Astrocyte of the hippocampus (primary cell): Measurements from ENCODE around the gene BTBD6.

Source experiments
- DNase-seq: peaks from one replicate; pipeline ENCODE4 v3.0.0; 2011; ENCODE audit warnings: low read depth, low spot score

Gene BTBD6

DNA sequence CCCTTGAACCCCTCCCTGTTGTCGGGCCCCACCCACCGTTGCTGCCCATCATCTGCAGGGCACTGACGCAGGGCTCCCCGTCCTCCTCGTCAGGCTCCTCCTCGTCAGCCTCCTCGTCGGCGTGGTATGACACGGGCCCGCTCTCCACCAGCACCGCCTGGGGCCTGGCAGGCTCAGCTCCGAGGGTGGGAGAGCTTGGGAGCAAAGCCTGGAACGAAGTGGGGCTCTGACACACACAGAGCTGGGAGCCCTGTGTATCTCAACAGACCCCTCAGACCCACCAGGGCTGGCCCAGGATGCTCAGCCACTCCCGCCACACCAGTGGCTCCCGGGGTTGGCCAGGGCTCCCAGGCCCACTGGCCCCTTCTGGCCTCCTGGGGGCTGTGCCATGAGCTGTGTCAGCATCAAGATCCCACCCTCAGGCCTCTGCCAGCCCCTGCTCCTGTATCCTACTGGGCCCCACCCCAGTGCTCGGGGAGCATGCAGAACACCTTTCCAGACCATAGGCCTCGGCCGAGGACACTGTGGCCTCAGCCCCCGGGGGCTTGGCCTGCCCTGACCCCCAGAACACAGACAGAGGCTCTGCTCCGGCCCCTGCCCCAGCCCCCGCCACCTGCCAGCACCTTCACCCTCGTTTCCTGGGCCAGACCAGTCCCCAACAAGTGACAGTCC, 37.1 kb upstream of the BTBD6 start:
- DNase-seq, result no peak

DNA sequence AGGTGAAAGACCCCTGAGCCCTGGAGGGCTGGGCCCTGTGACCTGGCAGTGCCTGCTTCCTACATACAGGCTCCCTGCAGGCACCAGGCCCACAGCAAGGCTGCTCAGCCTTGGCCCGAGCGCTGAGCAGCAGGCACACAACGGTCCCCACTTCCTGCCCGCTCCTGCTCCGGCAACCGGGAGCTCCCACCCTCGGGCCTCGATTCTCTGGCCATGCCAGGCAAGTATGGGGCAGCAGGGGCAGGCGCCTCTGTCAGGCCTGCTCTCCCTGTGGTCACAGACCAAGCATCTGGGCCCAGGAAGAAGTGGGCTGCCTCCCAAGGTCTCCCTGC, 36.6 kb upstream of the BTBD6 start:
- DNase-seq, result no peak

DNA sequence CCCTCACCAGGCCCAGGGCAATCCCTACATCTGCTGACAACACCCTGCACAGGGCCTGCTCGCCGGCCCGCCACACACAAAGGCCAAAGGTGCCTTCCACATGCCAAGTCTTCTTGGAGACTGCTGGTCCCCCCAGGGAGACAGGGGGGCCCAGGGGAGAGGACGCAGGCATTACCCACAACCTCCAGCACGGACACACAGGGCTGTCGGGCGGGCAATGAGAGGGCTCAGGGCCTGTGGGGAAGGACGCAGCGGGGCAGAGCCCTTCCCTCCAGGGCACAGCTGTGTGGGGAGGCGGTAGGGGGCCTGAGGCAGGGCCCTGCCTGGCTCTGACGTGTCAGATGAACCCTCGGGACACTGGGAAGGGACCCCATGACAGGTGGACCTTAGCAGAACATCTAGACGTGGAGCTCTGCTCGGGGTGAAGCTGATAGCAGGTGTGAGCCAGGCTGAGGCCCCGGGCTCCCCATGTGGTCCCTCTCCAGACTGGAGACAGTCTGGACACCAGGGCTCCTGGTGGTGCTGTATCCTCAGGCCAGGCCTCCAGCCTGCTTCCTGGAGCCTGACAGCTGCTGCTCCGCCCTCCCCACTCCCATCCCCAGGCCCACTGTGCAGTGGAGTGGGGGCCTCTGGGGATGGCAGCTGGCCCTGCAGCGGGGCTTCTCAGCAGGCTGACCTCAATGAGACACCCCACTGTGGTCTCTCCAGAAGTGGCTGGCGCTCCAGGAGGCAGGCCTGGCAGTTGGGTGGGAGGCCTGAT, 35.6 kb upstream of the BTBD6 start:
- no peak for DNase-seq

DNA sequence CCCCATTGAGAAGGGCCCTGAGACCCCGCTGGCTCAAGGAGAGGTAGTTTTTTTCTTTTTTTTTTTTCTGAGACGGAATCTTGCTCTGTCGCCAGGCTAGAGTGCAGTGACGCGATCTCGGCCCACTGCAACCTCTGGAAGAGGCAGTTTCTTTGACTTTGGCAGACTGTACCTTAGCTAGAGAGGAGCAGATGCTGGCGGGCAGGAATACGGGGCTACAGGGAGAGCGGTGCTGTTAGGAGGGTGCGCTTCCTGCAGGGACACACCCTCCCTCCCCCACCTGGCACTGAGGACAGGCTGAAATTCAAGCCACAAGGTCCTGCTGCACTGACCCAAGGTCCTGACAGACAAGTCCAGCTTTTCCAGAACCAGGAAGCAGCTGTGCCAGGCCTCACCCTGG, 35.0 kb upstream of the BTBD6 start:
- DNase-seq, result no peak

DNA sequence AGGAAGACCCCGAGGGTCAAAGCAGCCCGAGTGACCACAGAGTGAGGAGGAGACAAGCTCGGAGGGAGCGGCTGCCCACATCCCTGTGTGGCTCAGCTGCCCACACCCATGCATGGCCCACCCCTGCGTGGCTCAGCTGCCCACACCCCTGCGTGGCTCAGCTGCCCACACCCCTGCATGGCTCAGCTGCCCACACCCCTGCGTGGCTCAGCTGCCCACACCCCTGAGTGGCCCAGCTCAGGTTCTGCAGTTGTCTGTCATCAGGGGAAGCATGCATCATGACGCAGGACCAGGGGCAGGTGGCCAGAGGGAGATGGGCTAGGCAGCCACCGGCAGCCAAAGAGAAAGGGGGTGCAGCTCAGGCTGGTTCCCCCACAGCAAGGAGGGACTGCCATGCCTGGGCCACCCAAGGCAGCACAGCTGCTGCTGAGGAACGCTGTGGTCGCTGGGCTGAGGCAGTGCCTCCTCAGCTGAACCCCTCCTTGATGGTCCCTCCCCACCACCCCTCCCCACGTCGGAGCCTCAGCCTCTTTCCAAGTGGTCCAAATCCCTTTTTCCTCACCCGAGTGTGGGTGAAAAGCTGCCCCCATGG, 33.9 kb upstream of the BTBD6 start:
- DNase-seq, result no peak

DNA sequence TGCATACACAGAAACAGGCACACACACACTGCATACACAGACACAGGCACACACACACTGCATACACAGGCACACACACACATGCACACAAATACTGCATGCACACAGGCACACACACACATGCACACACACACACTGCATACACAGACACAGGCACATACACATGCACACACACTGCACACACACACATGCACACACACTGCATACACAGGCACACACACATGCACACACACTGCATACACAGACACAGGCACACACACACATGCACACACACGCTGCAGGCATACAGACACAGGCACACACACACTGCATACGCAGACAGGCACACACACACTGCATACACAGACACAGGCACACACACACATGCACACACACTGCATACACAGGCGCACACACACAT, 32.7 kb upstream of the BTBD6 start:
- DNase-seq, result no peak

DNA sequence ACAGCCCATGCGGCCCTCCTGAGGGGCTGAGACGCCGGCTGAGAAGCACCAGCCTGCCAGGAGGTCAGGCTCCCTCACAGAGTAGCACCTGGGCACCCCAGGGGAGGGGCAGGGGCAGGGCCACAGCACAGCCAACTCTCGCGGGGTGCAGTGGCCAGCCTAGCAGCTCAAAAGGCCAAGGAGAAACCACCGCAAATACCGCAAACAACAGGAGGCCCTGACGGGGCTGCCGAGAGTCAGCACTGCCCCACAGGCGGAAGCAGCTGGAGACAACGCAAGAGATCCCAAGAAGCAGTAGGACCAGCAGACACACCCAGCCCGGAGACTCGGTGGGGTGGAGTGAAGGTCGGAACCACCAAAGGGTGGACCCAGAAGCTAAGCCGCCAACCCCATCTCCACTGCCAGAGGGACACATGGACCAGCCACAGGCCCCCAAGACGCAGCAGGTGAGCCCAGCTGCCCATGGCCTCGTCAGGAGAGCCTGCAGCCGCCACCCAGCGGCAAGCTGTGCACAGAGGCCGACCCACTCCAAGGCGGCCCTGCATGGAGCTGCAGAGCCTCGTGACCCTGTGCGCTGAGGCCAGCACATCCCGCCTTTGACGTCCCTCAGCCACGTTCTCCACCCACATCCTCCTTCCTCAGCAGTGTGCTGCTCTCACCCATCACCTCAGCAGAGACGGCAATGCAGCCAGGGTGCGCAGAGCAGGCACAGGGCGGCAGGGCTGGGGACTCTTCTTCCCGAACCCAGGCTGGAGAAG, 31.7 kb upstream of the BTBD6 start:
- DNase-seq, result no peak

DNA sequence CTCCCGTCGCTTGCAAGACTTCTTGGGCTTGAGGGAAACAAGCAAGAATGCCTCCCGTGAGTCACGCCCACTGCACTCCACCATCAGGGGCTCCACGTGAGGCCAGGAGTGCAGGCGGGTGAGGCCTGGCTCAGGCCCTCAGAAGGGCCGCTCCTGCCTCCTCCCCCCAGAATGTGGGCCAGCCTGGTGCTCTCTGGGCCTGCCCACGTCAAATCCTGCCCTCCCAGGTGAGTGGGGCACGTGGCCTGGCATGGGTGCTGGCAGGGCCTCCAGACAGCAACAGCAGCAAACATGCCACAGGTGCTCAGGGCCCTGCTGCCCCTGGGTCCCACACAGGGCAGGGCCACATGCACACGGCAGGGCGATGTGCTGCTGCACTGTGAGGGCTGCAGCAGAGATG, 30.6 kb upstream of the BTBD6 start:
- no peak for DNase-seq

DNA sequence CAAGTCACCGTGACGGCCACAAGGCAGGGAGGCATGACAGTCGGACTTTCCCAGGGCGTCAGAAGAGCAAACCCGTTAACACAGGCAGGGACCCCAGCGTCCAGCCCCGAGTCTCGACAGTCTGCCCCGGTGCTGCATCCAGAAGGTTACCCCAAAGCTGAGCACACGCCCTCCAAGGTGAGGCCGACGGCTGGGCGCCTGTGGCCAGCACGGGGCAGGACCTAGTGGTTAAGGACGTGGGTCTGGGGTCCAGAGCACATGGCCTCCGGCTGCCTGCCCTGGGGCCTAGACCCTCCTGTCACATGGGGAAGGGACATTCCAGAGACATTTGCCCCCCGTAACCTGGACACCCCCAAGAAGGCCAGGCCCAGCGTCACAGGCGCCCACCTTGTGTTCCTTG, 29.7 kb upstream of the BTBD6 start:
- no peak for DNase-seq

DNA sequence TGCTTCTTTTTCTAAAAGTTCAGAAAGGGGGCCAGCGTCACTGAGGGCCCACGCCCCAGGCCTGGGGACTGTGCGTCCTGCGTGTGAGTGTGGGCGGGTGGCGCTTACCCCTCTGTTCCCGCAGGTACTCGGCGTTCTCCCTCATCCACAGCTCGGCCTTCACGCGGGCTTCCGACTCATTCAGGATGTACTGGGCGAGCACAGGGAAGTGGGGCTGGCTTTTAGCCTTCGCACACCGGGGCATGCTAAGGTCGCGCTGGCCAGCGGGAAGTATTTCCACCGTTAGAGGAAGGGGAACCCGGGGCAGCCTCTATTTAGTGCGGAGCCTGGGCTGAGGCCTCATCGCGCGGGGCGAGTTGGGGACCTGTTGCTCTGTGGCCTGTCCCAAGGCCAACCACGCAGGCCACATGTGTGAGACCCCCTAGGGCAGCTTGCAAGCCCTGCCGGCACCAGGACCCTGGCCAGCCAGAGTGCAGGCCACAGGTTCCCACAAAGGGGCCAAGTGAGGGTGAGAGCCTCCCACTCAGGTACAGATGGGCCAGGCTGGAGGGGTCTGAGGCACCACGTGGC, 29.2 kb upstream of the BTBD6 start:
- no peak for DNase-seq

DNA sequence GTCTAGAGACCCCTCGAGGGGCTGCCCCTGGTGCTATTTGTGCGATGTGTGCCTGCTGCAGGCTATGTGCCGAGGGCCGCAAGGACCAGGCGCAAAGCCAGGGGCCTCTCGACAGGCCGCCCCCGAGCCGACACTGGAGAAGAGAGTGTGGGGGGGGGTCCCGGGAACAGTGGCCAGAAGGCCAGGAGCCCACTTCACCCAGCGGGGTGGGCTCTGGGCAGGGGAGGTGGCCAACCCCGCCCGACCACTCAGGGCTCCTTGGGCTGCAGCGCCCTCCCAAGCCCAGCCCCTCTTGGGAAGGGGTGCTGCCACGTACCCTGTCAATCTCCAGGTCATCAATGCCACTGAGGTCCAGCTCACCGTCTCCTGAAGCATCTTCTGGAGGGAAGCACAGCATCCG, 28.6 kb upstream of the BTBD6 start:
- no peak for DNase-seq

DNA sequence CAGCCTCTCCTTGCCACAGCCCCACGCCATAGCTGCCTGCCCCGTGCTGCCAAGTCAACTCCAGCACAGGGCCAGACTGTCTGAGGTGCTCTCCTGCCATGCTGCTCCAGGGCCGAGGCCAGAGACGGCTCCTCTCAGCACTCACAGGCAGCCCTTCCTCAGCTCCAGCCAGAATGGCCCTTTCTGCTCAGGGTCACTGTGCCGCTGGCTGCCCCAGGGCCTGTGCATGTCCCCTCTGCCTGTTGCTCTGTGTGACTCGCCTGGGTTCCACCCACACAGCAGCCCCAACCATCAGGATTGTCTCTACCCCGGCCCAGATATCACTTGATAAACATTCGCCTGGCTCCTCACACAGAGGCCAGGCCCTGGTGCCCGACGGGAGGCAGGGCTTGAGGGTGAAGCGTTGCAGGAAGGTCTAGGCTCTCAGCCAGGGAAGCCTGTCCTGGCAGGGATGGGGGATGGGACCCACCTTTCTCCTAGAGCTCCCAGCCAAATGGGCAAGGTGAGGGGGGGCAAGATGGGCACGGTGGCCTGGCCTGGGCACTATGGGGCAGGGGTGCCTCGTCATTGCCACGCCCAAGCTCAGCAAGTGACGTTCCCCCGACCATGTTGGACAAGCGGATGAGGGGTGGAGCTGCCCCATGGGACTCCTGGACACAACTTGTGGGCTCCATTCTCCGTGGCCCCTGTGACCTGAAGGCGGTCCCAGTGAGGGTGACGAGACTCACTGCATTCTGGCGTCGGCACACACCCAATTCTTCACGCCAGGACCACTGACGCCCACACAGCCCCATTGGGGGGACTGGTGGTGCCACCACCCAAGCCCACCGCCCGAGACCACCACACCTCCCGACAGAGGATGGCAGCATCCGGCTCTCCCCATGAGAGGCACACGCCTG, 27.4 kb upstream of the BTBD6 start:
- DNase-seq, result no peak

DNA sequence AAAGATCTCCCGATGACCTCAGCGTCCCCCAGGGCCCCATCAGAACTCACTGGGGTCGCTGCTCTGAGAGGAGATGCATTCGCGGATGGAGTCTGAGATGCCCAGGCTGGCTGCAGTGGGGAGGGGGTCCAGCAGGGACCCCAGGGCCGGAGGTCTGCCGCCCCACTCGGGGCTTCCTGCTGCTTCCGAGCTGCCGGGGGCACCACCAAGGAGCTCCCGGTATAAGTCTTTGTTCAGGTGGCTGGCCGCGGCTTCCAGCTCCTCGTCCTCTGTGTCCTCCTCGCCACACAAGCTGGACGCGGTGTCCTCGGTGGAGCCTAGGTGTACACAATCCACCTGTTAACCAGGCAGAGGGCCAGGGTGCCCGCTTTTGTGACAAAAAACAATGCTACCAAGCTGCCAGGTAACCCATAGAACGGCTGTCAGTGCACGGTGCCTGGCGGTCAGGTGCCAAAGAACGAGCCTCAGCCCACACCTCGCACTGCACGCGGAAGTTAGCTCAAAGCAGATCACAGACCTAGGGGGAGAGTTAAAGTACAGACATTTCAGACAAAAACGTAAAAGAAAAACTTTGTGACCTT, 26.6 kb upstream of the BTBD6 start:
- no peak for DNase-seq

DNA sequence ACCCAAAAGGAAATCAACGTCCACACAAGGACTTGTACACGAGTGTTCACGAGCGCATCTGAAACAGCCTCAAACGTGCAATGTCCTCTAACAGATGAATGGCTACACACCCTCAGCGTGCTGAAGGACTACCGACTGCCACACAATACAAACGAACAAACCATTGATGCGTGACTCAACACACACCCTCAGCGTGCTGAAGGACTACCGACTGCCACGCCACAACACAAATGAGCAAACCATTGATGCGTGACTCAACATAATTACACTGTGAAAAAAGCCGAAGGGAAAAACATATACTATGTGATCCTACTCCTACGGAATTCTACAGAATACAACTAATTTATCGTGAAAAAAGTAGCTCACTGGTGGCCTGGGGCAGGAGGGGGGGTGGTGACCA, 25.1 kb upstream of the BTBD6 start:
- DNase-seq, result peak; percentile 86

DNA sequence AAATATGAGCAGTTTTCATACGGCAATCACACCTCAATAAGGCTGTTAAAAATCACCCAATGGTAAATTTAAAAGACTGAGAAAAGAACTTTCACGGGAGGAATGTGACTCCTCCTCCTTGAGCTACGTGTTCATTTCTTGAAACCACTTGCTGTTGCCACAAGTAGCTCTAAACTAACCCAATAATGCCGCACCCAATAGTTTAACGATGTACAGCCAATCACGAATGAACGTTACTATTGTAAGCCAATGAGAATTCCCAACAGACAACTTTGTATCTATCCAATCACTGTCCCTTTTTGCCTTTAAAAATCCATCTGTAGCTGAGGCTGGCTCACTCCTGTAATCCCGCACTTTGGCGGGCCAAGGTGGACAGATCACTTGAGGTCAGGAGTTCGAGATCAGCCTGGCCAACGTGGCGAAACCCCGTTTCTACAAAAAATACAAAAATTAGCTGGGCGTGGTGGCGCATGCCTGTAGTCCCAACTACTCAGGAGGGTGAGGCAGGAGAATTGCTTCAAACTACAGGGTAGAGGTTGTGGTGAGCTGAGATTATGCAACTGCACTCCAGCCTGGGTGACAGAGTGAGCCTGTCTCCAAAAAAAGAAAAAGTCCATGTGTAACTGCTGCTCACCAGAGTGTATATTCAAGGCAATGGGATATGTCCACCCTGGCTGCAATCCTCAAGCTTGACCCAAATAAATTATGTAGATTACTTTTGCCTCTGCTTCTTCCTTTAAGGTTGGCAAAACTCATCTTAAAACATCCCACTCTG, 24.4 kb upstream of the BTBD6 start:
- no peak for DNase-seq

DNA sequence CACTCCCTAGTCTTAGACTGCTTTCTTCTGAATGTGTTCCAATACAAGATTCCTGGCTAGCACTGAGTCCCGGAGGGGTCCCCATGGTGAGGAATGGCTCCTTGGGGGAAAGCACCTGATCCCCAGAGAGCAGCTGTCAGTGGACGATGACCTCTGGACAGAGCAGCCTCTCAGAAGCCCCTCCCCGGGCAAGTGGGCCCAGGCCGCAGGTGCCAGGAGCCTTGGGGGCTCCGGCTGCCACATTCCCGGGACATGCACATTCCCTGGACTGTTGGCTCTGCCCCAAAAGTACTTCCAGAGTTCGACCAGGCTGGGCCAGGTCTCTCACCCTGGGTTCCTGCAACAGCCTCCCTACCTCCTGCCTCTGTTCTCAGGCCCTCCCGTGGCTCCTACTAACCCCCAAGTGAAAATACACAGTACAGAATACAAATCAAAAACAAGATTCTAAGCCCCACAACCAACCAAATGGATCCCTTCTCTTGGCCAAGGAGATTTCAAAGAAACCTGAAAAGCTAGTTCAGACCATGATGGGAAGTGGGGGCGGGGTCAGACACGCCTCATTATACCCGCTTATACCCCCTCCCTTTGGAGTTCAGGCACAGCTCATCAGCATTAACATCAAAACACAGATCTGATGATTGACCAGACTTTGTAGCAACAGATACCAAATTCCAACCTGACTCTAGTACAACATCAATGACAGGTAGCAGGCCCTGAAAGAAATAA, 23.3 kb upstream of the BTBD6 start:
- DNase-seq, result no peak

DNA sequence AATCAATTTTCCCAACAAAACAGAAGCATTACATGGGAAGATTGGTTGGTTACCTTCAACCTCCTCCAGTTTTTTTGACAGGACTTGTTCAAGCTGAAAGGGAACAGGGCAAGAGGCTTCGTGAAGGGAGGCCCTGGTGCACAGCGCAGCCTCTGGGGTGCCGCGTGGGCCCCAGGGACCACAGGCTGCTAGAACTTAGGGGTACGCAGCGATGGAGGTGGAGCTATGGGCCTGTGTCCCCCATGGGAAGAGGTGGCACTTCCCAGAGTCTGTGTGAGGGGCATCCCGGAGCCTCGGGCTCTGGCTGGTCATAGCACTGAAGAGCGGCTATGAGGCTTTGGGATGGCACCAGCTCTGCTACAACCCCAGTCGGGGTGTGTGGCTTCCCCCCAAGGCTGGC, 22.1 kb upstream of the BTBD6 start:
- DNase-seq, result no peak

DNA sequence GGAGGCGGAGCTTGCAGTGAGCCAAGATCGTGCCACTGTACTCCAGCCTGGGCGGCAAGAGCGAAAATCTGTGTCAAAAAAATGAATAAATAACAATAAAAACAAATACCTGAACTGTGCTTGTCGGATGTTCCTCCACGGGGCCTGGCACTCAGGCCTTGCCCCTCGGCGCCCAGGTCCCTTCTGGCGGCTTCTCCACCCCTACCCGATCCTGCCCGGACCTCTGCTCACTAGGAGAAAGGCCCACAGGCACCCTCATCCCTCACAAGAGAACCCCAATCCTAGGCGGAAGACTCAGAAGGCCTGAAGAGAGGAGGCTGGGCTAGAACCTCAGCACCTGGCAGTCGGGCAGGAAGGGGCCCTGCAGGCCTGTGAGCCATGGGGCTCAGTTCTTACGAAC, 21.0 kb upstream of the BTBD6 start:
- no peak for DNase-seq

DNA sequence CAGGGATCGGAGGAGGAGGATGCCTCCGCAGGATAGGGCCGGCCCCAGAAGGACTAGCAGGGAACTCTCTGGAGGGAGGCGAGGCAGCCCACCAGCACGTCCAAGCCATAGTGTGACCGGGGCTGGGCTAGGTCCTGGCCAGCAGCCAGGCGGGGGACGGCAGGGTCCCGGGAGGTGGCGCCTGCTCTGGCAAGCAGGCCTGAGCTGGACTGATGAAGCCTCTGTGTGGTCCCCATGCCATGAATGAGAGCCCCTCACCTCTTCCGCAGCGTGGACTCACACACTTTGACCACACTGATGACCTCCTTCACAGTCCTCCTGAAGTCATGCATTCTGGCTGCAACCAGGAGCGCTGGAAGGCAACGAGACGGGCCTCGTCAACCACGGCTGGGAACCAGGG, 19.8 kb upstream of the BTBD6 start:
- no peak for DNase-seq
